Coronary artery (tissue), 2 donors: ENCODE data around the gene EPHA5.

Experiments
- DNase-seq: peaks from one replicate; pipeline ENCODE4 v3.0.0-alpha.2; 2017; ENCODE audit warnings: low spot score
- H3K27ac ChIP-seq, 2 donors: fragments of 200-600 bp; sonication (generic); one replicate each; pipeline ENCODE4 v1.5.1; 2016 to 2019
- H3K4me3 ChIP-seq: fragments of 200-600 bp; sonication (generic); 2 replicates; pipeline ENCODE4 v1.5.1; 2016; ENCODE audit warnings: mild to moderate bottlenecking, moderate library complexity
- CTCF ChIP-seq: fragments of 200-600 bp; sonication (generic); IDR thresholded peaks from one replicate; pipeline ENCODE4 v1.5.1; 2019; ENCODE audit warnings: antibody characterized with exemption

Gene EPHA5

GRCh38 chr4:65392488-65392887, 277.8 kb downstream of the EPHA5 start:
- no peak overlapping the region for H3K4me3 ChIP-seq
- no peak for TF ChIP-seq CTCF

GRCh38 chr4:65391814-65392213, 278.5 kb downstream of the EPHA5 start:
- no peak for DNase-seq
- H3K4me3 ChIP-seq, result no peak overlapping the region
- no peak overlapping the region for H3K27ac ChIP-seq
- no peak for TF ChIP-seq CTCF

More at GRCh38 chr4:65392488-65392887, 277.8 kb downstream of the EPHA5 start:
- H3K27ac ChIP-seq, result no peak overlapping the region
- no peak for DNase-seq

DNA sequence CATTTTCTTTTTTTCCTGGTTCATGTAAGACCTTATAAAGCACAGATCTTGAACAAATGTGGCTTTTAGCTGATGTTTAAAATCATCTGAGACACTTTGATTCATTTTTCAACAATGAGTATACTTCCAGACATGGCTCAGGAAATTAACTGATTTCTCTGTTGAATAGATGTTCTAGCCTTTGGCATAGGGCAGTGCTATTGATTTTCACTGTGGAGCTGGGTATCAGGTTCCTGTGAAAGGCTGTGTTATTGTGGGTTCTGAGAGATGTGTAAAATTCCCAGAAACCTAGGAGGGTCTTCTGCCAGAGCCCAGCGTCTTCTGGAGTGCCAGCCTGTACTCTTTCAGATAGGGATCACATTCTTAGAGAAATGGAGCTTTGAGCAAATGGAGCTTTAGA, 278.9 kb downstream of the EPHA5 start:
- no peak for DNase-seq
- TF ChIP-seq CTCF, result no peak
- Histone ChIP-seq H3K4me3 (no peak overlapping the region), H3K27ac (no peak overlapping the region)

- no peak for TF ChIP-seq CTCF
- Histone ChIP-seq H3K4me3 (no peak overlapping the region), H3K27ac (no peak overlapping the region)
- no peak for DNase-seq
These were observed 283.4 kb downstream of the EPHA5 start for GRCh38 chr4:65386927-65387326.

GRCh38 chr4:65383589-65384305, 286.5 kb downstream of the EPHA5 start:
- DNase-seq, result no peak
- no peak overlapping the region for H3K4me3 ChIP-seq
- TF ChIP-seq CTCF, result no peak
- H3K27ac ChIP-seq, result no peak overlapping the region

GRCh38 chr4:65381648-65382047, 288.6 kb downstream of the EPHA5 start:
- TF ChIP-seq CTCF, result no peak
- Histone ChIP-seq H3K4me3 (no peak overlapping the region), H3K27ac (no peak overlapping the region)
- no peak for DNase-seq

DNA sequence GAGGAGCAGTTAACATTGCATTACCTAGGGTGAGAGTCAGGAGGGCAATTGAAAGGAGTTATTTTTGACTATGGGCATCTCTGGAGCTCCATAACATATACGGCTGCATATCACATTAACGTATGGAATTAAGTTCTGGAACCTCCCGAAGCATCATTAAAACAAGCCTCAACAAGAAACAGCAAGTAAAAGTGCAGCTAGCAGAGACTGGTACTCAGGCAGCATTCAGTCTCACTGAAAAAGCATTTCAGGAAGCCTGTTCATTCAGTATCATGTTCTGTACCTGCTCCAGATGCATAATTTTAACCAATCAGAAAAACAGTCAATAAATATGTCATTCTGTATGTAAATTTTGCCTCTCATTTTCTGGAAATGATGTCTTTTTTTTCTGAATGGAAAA, 299.6 kb downstream of the EPHA5 start:
- TF ChIP-seq CTCF, result no peak
- DNase-seq, result no peak
- H3K27ac ChIP-seq, result no peak overlapping the region
- H3K4me3 ChIP-seq, result no peak overlapping the region
